ENCODE results near the gene GAB2.

DNA sequence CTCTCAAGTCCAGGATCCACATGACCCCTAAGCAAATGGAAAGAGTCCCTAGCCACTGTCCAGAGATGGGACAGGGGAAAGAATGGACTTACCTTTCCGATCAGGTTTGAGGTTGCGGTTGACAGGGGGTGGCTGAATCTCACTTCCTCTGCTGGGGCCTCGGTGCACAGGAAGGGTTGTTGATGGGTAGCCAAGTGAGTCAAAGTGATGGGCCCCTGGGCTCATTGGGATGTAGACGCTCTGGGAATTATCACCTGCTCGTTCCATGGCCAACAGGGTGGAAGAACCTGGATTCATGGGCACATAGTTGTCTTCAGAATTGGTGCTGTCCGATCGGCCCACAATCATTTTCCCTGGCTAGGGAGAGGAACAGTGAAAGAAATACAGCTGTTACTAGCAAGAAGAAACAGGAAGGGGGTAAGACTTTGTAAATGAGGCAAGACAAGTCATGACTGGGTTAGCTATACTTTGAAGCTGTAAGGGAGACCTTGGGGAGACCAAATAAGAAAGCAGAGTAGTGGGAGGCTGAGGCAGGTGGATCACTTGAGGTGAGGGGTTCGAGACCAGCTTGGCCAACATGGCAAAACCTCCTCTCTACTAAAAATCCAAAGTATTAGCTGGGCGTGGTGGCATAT, 194.2 kb downstream of the GAB2 start:
- TF ChIP-seq CTCF (conservative IDR thresholded peaks at IDR 0.05; ENCODE audit: low read length) (no peak), EZH2phosphoT487 (IDR thresholded peaks at IDR 0.05; ENCODE audit: borderline replicate concordance, low read depth, low read length) (no peak)
